Measurements from ENCODE around the gene IL32. TPM values are rescaled to one million over a fixed set of nuclear protein-coding genes. Genes with fewer than 3 reads are reported as not detected.

Gene IL32
- total RNA-seq, 1 donor from 2014 or later = 8.8 TPM

DNA sequence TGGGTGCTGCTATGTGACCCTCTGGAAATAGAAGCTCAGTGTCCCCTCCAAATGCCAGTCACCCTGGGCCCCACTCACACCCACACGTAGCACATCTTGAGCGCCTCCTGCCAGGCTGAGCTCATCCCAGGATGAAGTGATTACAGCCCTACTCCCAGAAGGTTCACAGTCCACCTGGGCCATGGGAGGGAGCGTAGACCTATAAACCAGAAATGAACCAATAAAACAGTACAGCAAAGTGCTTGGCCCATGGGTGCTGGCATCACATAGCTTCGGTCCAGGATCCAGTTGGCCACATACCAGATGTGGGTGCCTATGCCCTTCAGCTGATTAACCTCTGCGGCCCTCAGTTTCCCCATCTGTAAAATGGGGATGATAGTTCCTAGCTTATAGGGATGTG, 26.5 kb upstream of the IL32 start:
- peaks cover 2% of the 10 kb centered on the region for H3K36me3 Mint-ChIP-seq (ENCODE audit: unreplicated experiment)
- TF ChIP-seq, protein P1, sequence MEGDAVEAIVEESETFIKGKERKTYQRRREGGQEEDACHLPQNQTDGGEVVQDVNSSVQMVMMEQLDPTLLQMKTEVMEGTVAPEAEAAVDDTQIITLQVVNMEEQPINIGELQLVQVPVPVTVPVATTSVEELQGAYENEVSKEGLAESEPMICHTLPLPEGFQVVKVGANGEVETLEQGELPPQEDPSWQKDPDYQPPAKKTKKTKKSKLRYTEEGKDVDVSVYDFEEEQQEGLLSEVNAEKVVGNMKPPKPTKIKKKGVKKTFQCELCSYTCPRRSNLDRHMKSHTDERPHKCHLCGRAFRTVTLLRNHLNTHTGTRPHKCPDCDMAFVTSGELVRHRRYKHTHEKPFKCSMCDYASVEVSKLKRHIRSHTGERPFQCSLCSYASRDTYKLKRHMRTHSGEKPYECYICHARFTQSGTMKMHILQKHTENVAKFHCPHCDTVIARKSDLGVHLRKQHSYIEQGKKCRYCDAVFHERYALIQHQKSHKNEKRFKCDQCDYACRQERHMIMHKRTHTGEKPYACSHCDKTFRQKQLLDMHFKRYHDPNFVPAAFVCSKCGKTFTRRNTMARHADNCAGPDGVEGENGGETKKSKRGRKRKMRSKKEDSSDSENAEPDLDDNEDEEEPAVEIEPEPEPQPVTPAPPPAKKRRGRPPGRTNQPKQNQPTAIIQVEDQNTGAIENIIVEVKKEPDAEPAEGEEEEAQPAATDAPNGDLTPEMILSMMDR (IDR thresholded peaks at IDR 0.05) = no peak
- peaks cover 43% of the 10 kb centered on the region for H3K27me3 Mint-ChIP-seq (ENCODE audit: unreplicated experiment)
- no peak overlapping the region for H3K4me3 Mint-ChIP-seq (ENCODE audit: unreplicated experiment)
- no peak overlapping the region for H3K27ac Mint-ChIP-seq (ENCODE audit: unreplicated experiment)
- no peaks in the 10 kb centered on the region for H3K9me3 Mint-ChIP-seq (ENCODE audit: unreplicated experiment)
- peaks cover 4% of the 10 kb centered on the region for H3K4me1 Mint-ChIP-seq (ENCODE audit: unreplicated experiment)
- no peak for DNase-seq (ENCODE audit: extremely low spot score, unreplicated experiment)

DNA sequence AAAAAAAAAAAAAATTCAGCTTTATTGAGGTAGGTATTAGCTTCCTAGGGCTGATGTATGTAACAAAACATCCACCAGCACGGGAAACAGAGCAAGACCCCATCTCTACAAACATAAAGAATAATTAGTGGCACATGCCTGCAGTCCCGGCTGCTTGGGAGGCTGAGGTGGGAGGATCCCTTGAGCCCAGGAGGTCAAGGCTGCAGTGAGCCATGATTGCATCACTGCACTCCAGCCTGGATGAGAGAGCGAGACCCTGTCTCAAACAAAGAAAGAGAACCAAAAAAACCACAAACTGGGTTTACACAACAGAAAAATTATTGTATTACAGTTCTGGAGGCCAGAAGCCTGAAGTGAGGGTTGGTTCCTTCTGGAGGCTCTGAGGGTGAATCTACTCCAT, 23.1 kb upstream of the IL32 start:
- Mint-ChIP-seq H3K9me3 (ENCODE audit: unreplicated experiment) (no peaks in the 10 kb centered on the region), H3K27me3 (ENCODE audit: unreplicated experiment) (peaks cover 29% of the 10 kb centered on the region), H3K27ac (ENCODE audit: unreplicated experiment) (no peak overlapping the region), H3K4me3 (ENCODE audit: unreplicated experiment) (no peak overlapping the region), H3K36me3 (ENCODE audit: unreplicated experiment) (no peaks in the 10 kb centered on the region), H3K4me1 (ENCODE audit: unreplicated experiment) (peaks cover 14% of the 10 kb centered on the region)
- no peak for DNase-seq (ENCODE audit: extremely low spot score, unreplicated experiment)
- TF ChIP-seq, protein P1 (IDR thresholded peaks at IDR 0.05) = no peak

DNA sequence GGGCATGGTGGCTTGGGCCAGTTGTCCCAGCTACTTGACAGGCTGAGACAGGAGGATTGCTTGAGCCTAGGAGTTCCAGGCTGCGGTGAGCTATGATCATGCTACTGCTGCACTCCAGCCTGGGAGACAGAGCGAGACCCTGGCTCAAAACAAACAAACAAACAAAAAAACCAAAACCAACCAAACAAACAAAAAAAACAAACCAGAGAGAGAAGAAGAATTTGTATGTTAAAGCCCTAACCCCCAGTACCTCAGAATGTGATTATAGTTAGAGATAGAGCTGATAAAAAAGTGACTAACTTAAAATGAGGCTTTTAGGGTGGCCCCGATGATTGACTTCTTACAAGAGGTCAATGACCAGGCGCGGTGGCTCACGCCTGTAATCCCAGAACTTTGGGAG, 20.7 kb upstream of the IL32 start:
- no peak for DNase-seq (ENCODE audit: extremely low spot score, unreplicated experiment)
- H3K4me1 Mint-ChIP-seq (ENCODE audit: unreplicated experiment) = peaks cover 14% of the 10 kb centered on the region

DNA sequence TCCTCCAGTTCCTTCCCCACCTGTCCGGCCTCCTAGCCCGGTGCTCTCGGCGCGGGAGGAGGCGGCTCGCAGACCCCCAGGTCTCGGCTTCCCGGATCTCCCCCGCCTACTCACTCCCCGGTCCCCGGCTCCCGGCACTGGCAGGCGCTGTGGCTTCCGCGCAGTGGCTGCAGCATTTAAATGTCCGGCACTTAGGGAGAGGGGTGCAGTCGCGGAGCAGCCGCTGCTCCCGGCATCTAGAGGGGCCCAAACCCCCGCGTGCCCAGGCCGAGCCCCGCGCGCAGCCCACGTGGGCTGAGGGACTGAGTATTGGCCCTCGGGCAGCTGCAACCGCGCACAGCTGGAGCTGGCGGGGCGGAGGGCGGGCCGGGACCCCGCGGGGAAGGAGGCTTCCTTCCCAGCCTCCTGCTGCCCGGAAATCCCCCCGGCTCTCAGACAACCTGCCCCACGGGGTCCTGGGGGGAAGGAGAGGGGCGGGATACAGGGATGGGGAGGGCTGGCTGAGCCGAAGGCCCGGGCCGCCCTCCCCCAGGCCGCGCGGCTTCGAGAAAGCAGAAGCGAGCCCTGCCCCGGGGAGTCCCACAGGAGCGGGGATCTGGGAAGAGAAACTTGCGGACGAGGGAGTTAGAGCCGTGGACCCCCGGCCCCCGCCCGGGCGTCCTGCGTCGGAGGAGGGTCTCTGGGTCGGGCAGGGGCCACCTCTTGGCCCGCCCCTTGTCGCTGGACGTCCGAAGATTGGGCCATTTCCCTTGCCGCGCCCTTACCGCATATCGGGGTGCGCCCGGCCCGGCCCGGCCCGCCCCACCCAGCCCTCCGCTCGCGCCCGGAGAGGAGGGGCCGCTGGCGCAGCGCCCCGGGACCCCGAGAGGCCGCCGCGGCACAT, 19.4 kb upstream of the IL32 start, which contains the start of gene MMP25:
Gene MMP25 (plus strand): TSS at position 804 of the 883 bp plus-strand sequence. CDS start 357 bp downstream, outside the sequence.
- no peaks in the 10 kb centered on the region for H3K36me3 Mint-ChIP-seq (ENCODE audit: unreplicated experiment)
- DNase-seq (ENCODE audit: extremely low spot score, unreplicated experiment) = no peak
- H3K4me3 Mint-ChIP-seq (ENCODE audit: unreplicated experiment) = peak within 1 kb of the TSS; percentile 77
- peaks cover 14% of the 10 kb centered on the region for H3K4me1 Mint-ChIP-seq (ENCODE audit: unreplicated experiment)
- TF ChIP-seq, protein P1 (IDR thresholded peaks at IDR 0.05) = no peak
- peak within 1 kb of the TSS; percentile 23 for H3K27ac Mint-ChIP-seq (ENCODE audit: unreplicated experiment)
- no peaks in the 10 kb centered on the region for H3K9me3 Mint-ChIP-seq (ENCODE audit: unreplicated experiment)
- peaks cover 25% of the 10 kb centered on the region for H3K27me3 Mint-ChIP-seq (ENCODE audit: unreplicated experiment)

More for the DNA sequence above, 20.7 kb upstream of the IL32 start:
- TF ChIP-seq, protein P1 (IDR thresholded peaks at IDR 0.05) = no peak
- Mint-ChIP-seq H3K27ac (ENCODE audit: unreplicated experiment) (no peak overlapping the region), H3K9me3 (ENCODE audit: unreplicated experiment) (no peaks in the 10 kb centered on the region), H3K27me3 (ENCODE audit: unreplicated experiment) (peaks cover 23% of the 10 kb centered on the region), H3K36me3 (ENCODE audit: unreplicated experiment) (no peaks in the 10 kb centered on the region), H3K4me3 (ENCODE audit: unreplicated experiment) (peak overlapping the region; percentile 77)

DNA sequence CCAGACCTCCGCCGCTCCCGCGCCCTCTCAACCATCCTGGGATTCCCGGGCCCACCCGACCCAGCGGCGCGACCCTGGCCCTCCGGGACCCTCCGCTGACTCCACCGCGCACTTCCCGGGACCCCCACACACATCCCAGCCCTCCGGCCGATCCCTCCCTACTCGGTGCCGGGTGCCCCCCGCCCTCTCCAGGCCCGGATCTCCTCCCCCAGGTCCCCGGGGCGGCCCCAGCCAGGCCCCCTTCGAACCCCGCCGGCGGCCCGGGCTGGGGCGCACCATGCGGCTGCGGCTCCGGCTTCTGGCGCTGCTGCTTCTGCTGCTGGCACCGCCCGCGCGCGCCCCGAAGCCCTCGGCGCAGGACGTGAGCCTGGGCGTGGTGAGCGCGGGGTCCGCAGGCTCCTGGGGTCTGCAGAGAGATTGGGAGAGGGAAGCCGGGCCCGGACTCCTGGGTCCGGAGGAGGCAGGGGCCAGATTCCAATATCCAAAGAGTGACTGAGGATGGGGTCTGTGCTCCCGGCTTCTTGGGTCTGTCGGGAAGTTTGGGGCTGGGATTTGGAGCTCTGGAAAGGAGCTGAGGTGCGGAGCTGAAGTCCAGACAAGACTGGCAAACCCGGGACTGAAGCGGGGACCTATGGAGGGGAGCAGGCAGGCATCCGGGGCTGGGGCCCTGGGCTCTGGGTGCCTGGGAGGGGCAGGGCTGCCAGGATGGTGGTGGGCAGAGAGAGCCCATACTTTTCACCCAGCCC, 18.6 kb upstream of the IL32 start:
- Mint-ChIP-seq H3K27ac (ENCODE audit: unreplicated experiment) (no peak overlapping the region), H3K9me3 (ENCODE audit: unreplicated experiment) (no peaks in the 10 kb centered on the region), H3K27me3 (ENCODE audit: unreplicated experiment) (peaks cover 25% of the 10 kb centered on the region), H3K36me3 (ENCODE audit: unreplicated experiment) (no peaks in the 10 kb centered on the region), H3K4me1 (ENCODE audit: unreplicated experiment) (peaks cover 14% of the 10 kb centered on the region), H3K4me3 (ENCODE audit: unreplicated experiment) (peak overlapping the region; percentile 62)
- TF ChIP-seq, protein P1 (IDR thresholded peaks at IDR 0.05) = no peak
- no peak for DNase-seq (ENCODE audit: extremely low spot score, unreplicated experiment)

Measured in osteocyte (in vitro differentiated cells).